Measurements from ENCODE around the gene NTRK3.
A peak's percentile ranks its signal among the peaks of the same experiment; 100 is the strongest.
"Not testable (repeated sequence)": the region's sequence is repeated elsewhere in the genome, so short reads cannot be mapped to it uniquely, and the experiment has no call there.

NTRK3 gene

GRCh38 chr15:88071141-88071540, 185.4 kb downstream of the NTRK3 start:
- DNase-seq: no peak

DNA sequence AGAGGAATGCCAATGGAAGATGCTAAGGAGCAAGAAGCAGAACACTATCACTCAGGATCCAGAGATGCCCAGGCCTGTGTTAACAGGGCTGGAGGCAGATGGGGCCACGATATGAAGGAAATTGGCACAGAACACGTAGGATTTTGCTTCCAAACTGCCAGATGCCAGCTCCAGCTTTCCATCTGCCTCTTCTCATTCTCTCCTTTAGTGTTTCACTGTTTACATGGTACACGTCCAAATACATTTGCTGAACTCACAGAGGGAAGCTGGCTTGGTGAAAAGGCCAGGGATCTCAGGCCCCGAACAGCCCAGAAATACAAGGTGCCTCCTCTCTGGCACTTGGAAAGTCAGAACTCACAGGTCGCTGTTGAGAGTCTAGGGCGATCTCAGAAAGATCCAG, 187.0 kb downstream of the NTRK3 start:
- DNase-seq: peak; percentile 60

- DNase-seq: no peak
Measured at GRCh38 chr15:88067331-88067685, 189.2 kb downstream of the NTRK3 start.

GRCh38 chr15:88066636-88067330, 189.8 kb downstream of the NTRK3 start:
- no peak for DNase-seq

DNA sequence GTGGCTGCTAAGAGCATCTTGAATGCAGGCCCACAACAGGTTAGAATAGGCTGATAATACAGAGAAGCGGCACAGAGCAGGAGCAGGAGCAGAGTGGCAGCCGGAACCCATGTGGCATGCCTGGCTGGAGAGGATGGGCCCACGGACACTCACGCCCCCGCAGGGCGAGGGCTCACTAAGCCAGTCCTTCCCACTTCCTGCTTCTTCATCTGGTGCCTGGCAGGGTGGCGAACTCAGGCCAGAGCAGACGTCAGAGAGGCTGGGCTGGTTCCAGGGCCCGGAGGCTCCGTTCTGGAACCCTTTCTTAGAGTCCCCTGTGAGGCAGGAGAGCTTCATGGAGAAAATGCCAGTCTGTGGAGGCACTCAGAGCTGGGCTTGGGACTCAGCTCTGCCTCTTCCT, 195.1 kb downstream of the NTRK3 start:
- DNase-seq: no peak

GRCh38 chr15:88060383-88060782, 196.2 kb downstream of the NTRK3 start:
- DNase-seq: no peak

DNA sequence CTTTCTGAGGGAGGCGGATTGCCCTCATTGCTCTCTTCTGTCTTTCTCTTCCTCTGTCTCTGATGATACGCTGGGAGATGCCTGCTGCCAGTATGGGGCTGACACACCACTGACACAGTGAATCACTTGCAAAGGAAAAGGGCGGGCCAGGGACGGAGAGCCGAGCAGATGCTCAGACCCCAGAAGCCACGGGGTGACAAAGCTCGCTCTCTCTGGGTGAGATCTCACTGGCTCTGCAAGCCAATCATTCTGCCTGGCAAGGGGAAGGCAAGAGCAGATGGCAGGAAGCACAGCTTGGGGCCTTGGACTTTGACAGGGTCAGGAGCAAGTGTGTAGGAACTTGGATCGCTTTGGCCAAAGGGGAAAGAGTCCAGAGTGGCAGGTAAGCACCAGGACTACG, 198.7 kb downstream of the NTRK3 start:
- DNase-seq: peak; percentile 39

- DNase-seq: no peak
Measured at GRCh38 chr15:88049506-88049905, 207.0 kb downstream of the NTRK3 start.

DNA sequence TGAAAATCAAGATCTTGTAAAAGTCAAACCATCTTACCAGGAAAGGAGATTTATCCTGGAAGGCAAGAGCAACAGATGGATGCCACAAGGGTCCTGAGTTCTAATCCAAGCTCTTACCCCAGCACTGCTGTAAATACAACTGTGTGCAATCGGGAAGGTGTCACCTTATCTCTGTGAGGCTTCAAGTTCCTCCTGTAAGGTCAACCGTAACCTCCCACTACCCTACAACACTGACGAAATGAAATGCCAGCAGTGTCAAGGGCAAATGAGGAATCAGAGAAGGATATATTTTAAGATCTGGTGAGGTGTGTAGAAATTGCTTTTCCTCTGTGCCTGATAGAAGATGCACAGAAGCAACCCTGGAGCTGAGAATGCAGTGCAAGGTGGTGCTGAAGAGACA, 207.8 kb downstream of the NTRK3 start:
- DNase-seq: no peak

DNA sequence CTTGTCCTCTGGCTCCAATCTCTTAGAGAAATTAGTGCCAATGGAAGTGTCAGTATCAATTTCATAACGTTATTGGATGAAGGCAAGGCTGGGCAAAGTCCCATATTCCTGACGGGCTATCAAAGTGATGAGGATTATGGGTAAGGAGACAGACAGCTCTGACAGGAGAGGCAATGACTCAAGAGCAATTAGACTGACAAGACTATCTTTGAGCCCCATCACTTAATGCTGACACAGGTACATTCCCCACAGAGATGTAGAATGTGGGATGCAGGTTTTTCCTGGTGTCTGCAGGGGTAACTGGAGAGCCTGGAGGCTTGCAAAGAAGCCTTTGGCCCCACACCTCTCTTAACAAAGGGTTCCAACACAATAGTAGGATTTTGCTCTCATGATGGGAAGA, 208.3 kb downstream of the NTRK3 start:
- no peak for DNase-seq

GRCh38 chr15:88046576-88047129, 209.9 kb downstream of the NTRK3 start:
- DNase-seq: no peak

DNA sequence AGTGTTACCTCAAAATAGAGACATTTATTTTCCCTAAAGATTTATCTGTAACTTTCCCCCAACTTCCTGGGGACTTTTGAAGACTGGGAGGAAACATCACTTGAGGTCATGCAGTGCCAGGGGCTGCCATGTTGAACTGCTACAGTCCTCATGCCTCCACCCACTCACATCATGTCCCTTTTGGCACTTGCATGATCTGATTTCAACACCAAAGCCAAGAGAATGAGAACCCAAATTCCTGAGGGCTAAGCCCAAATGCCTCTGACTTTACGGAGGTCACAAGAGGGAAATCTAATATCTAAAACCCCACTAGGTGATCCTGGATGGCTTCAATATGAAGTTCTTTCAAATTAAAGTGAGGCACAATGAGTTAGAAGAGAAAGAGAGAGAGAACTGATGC, 213.1 kb downstream of the NTRK3 start:
- no peak for DNase-seq

- DNase-seq: no peak
Measured at GRCh38 chr15:88042047-88042446, 214.5 kb downstream of the NTRK3 start.

DNA sequence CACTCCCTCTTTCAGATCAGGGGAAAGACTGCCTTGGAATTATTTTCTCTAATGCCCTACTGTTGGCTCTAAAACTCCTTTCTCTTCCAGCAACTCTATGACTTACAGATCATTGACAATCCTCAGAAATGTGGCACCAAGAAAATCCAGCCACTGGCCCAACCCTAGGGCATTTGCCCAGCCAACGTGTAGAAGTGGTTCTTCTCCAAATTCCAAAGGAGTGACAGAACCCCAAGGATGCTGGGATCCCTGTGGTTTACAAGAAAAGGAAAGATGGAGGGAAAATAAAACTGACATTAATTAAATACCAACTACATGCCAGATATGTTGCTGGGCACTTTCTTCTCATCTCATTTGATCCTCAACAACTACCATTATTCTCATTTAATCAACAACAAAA, 216.0 kb downstream of the NTRK3 start:
- no peak for DNase-seq

GRCh38 chr15:88038261-88038660, 218.3 kb downstream of the NTRK3 start:
- no peak for DNase-seq

GRCh38 chr15:88036154-88036839, 220.2 kb downstream of the NTRK3 start:
- no peak for DNase-seq

DNA sequence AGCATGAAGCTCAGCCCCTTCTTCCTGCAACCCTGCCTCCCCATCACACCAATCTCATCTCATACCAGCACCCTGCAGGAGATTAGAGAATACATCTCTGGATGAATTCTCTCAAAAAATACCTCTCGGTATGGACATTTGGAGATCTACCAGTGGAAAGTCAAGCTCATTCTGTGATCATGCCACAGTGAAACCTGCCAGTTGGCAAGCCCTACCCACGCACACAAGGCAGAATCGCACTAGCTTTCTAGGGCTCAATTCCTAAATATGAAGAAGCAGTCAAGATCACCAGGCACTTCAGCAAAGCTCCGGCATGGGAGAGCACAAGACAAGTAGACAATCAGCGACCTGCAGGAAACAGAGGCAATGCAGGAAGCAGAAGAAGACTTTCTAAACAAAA, 221.2 kb downstream of the NTRK3 start:
- no peak for DNase-seq

DNA sequence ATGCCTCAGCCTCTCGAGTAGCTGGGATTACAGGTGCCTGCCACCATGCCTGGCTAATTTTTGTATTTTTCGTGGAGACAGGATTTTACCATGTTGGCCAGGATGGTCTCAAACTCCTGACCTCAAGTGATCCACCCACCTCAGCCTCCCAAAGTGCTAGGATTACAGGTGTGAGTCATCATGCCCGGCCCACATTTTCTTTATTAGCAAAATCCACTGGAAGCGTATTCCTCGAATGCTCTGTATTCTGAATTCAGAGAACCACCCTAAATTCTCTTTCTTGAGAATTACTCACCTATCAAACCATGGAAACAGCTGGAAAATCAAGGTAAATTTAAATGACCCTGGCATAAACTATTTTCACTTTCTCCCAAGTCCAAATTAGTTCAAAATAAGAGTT, 223.1 kb downstream of the NTRK3 start:
- DNase-seq: not testable (repeated sequence)

- DNase-seq: no peak
Measured at GRCh38 chr15:88032787-88033186, 223.8 kb downstream of the NTRK3 start.

- no peak for DNase-seq
Measured at GRCh38 chr15:88031461-88031860, 225.1 kb downstream of the NTRK3 start.

DNA sequence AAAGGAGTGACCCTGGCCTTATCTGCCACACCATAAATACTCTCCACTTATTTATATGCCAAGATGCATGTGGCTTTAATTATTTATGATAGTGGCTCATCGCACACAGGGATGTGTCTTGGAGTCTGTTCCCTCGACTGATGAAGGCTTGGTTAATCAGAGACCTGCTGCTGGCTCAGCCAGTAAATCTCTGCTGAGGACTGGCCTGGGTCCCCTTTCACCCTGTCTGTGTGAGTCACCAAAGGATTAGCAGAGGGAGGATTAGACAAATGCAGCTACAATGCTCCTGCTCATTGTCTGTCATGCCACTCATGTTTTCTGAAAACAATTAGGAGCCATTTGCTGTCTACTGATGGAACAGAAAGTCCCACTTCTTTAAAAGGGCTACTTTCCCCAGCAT, 226.8 kb downstream of the NTRK3 start:
- no peak for DNase-seq

DNA sequence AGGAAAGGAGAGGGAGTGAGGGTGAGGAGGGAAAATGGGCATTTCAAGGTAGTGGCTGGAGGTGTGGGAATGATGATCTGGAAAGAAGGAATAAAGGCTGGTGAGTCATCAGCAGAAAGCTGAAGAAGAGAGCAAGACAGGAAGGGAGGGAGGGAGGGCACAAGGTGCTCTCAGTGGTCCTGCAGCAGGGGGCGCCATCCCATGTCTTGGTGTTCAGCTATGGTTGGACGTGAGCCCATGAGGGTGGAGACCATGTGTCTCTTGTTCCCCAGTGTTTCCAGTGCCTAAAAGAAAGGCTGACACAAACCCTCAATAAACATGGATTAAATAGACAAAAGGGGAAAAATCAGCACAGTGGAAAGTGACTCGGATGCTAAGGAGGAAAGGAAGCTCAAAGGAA, 228.5 kb downstream of the NTRK3 start:
- peak; percentile 10 for DNase-seq

DNA sequence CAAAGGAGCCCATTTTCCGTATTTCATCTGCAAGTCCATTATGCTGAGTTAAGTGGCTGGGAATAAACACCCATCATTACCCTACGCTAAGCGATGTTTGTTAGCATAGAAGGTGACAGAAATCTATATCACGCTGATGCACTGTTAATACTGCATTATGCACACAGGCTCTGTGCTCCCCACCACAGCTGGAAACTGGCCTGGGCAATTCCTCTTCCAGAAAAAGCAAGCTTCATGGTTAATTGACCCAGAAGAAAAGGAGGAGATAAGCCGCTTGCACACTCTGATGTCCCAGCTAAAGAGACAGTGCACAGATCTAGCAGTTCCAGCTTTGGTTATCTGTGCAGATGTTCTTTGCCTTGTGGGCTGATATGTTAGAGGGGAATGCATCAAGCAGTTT, 232.6 kb downstream of the NTRK3 start:
- no peak for DNase-seq

DNA sequence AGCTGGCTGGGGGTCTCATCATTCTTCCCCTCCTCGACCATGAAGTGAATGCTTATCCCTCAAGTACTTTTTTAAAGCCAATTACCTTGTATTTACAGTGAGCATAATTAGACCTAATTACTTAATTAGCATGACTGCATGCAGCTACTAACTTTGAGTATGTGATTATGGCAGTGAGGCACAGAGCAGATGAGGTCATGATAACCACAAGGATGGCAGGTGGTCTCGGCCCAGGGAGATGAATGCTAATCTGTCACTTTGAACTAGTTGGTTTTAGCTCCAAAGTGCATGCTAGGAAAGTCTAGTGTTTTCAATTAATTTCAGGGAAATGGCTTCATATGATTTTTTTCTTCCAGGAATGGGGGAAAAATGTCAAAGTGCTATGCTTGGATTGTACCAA, 233.8 kb downstream of the NTRK3 start:
- DNase-seq: peak; percentile 12

GRCh38 chr15:88021601-88022000, 234.9 kb downstream of the NTRK3 start:
- DNase-seq: no peak

Data from NCI-H1694 (cell line).